Activated CD8-positive, alpha-beta T cell treated with anti-CD3 and anti-CD28 coated beads, Interleukin-2, amount 10 ng/mL, durations not matched to agents 7 days and 5 days (primary cell): ENCODE measurements around the gene OTUD3. TPM values are rescaled to one million over a fixed set of nuclear protein-coding genes. Genes with fewer than 3 reads are reported as not detected.
"Not testable (repeated sequence)": the region's sequence is repeated elsewhere in the genome, so short reads cannot be mapped to it uniquely, and the experiment has no call there.

Source experiments
- ATAC-seq: fragments of 150-1000 bp; cut with Tn5 transposase; one replicate; pipeline ENCODE4 v1.10.0; 2021; ENCODE audit warnings: moderate library complexity
- CTCF ChIA-PET: fragments of 350-600 bp; sonication (Branson Sonifier 250); formaldehyde crosslinking; loops from one replicate; lab custom pipeline; 2021; ENCODE audit warnings: antibody characterized with exemption; lab: Charles Lee
- POLR2A ChIA-PET: fragments of 350-600 bp; sonication (Branson Sonifier 250); formaldehyde crosslinking; loops from one replicate; lab custom pipeline; 2021; ENCODE audit warnings: antibody characterized with exemption; lab: Charles Lee
- DNase-seq: peaks from one replicate; pipeline ENCODE4 v3.0.0-alpha.2; 2020
- H3K27ac Mint-ChIP-seq: one replicate; pipeline ENCODE4 v1.8.0; 2021; ENCODE audit warnings: mild to moderate bottlenecking, mixed read lengths
- H3K27me3 Mint-ChIP-seq: one replicate; pipeline ENCODE4 v1.8.0; 2021; ENCODE audit warnings: low read depth, mixed read lengths
- H3K36me3 Mint-ChIP-seq: one replicate; pipeline ENCODE4 v1.8.0; 2021; ENCODE audit warnings: low read depth, mixed read lengths
- H3K4me1 Mint-ChIP-seq: one replicate; pipeline ENCODE4 v1.8.0; 2021; ENCODE audit warnings: low read depth, mixed read lengths
- H3K4me3 Mint-ChIP-seq: one replicate; pipeline ENCODE4 v1.8.0; 2021; ENCODE audit warnings: mild to moderate bottlenecking, mixed read lengths
- H3K9me3 Mint-ChIP-seq: one replicate; pipeline ENCODE4 v1.8.0; 2022; ENCODE audit warnings: mixed read lengths; ENCODE audit not compliant: insufficient read depth
- total RNA-seq, 2 experiments: library from RNA; stranded (reverse); gene quantifications; one replicate each; pipeline ENCODE4 v1.2.3, GENCODE V29; 2021

The OTUD3 gene
- total RNA-seq, 2 experiments from 2014 or later, result 9.7 to 10.4 TPM

DNA sequence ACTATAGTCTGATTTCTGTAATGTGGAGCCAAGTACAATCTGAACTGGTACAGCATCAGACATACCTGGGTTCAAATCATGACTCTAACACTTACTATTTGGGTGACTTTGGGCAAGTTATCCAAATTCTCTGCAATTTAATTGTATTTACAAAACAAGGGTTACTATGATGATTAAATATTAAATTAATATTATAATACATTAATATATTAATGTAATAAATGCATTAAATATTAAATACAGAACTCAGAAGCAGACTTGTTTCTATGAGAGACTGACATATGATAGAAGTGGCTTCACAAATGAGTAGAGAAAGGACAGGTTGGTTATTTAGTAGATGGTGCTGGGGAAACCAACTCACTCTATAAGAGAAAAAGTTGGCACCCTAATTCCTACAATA, 27.3 kb upstream of the OTUD3 start:
- Mint-ChIP-seq H3K9me3 (no peaks in the 10 kb centered on the region), H3K4me1 (no peaks in the 10 kb centered on the region), H3K36me3 (no peaks in the 10 kb centered on the region), H3K27ac (no peak overlapping the region), H3K27me3 (peaks cover 13% of the 10 kb centered on the region), H3K4me3 (no peak overlapping the region)
- DNase-seq, result no peak
- CTCF ChIA-PET, result no interaction called here
- POLR2A ChIA-PET, result no interaction called here
- ATAC-seq, result no peak

DNA sequence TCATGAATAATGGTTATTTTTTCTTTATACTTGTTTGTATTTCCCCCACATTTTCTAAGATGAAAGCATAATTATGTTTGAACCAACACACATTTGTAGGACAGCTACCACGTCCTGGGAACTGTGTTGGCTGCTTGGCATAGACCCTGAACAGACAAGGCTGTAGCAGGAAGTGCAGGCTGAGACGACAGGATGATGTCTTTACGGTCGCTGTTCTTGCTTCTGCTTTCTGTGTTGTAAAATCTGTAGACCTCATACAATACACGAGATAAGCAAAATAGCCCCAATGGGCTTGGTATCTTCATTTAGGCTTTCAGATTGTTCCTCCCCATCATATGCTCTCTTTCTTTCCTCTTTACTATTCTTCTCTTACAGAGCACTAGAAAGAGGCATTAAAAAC, 23.3 kb upstream of the OTUD3 start:
- DNase-seq (no peak), ATAC-seq (no peak)
- peaks cover 18% of the 10 kb centered on the region for H3K27me3 Mint-ChIP-seq
- no peaks in the 10 kb centered on the region for H3K9me3 Mint-ChIP-seq
- no peaks in the 10 kb centered on the region for H3K36me3 Mint-ChIP-seq
- ChIA-PET CTCF (no interaction called here), POLR2A (no interaction called here)
- H3K4me3 Mint-ChIP-seq, result no peak overlapping the region
- no peaks in the 10 kb centered on the region for H3K4me1 Mint-ChIP-seq
- no peak overlapping the region for H3K27ac Mint-ChIP-seq

DNA sequence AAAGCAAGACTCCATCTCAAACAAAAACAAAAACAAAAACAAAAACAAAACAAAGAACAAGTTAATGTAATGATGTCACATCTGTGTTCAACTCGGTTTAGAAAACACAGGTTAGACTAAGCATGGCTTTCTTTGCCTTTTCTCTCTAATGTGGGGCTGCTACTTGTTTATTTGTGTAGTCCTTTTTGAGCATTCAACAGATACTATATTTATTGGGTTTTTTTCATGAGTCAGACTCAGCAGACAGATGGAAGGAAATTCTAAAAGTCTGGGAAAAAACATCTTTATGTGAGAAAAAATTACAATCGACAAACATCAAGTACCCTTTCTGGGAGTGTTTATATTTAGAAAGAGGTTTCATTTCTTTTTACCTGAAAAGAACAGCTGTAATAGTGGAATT, 22.3 kb upstream of the OTUD3 start:
- H3K4me3 Mint-ChIP-seq, result no peak overlapping the region
- CTCF ChIA-PET, result no interaction called here

DNA sequence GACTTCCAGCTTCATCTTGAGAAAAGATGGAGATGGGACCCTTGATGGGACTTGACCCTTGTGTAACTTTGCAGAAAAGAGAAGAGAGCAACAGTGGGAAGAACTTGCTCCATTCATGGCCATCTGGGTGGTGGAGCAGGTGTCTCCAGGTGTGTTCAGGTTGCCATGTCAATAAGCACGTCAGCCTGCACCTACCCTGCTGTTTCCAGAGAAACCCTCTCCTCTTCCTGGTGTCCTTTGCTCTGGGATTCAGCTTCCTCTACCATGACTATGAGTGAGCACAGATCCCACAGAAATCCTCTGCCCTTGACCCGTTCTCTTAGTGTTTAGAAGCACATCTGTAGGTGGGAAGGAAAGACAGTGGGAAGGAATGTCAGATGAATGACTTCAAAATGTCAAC, 21.8 kb upstream of the OTUD3 start:
- ChIA-PET CTCF (no interaction called here), POLR2A (no interaction called here)
- H3K36me3 Mint-ChIP-seq, result no peaks in the 10 kb centered on the region
- H3K27ac Mint-ChIP-seq, result no peak overlapping the region
- H3K4me1 Mint-ChIP-seq, result no peaks in the 10 kb centered on the region
- H3K27me3 Mint-ChIP-seq, result peaks cover 18% of the 10 kb centered on the region
- ATAC-seq (no peak), DNase-seq (no peak)
- no peaks in the 10 kb centered on the region for H3K9me3 Mint-ChIP-seq
- H3K4me3 Mint-ChIP-seq, result no peak overlapping the region

More for the DNA sequence above, 22.3 kb upstream of the OTUD3 start:
- DNase-seq, result no peak
- no peaks in the 10 kb centered on the region for H3K9me3 Mint-ChIP-seq
- no peak for ATAC-seq
- H3K27ac Mint-ChIP-seq, result no peak overlapping the region
- POLR2A ChIA-PET, result no interaction called here
- H3K27me3 Mint-ChIP-seq, result peaks cover 18% of the 10 kb centered on the region
- H3K4me1 Mint-ChIP-seq, result no peaks in the 10 kb centered on the region
- H3K36me3 Mint-ChIP-seq, result no peaks in the 10 kb centered on the region

DNA sequence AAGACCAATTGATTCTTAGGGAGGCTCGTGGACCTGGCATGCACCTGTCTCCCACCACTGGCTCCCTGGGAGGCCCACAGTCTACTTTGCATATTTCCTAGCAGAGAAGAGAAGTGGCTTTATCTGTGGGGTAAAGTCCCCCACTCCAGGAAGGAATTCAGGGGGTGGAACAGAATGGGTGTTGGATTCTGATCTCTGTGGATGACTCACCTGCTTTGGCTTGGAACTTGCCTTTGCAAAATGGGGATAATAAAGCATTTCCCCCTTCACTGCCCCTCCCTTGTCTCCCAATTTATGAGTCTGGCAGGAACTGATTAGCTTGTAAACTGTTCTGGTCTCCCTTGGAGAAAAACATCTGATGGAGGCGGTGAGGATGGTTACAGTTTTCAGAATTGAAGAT, 21.2 kb upstream of the OTUD3 start:
- ATAC-seq (no peak), DNase-seq (no peak)
- H3K4me1 Mint-ChIP-seq, result no peaks in the 10 kb centered on the region
- H3K27me3 Mint-ChIP-seq, result peaks cover 22% of the 10 kb centered on the region
- H3K36me3 Mint-ChIP-seq, result no peaks in the 10 kb centered on the region
- H3K27ac Mint-ChIP-seq, result no peak overlapping the region
- ChIA-PET POLR2A (no interaction called here), CTCF (no interaction called here)
- no peak overlapping the region for H3K4me3 Mint-ChIP-seq
- no peaks in the 10 kb centered on the region for H3K9me3 Mint-ChIP-seq

DNA sequence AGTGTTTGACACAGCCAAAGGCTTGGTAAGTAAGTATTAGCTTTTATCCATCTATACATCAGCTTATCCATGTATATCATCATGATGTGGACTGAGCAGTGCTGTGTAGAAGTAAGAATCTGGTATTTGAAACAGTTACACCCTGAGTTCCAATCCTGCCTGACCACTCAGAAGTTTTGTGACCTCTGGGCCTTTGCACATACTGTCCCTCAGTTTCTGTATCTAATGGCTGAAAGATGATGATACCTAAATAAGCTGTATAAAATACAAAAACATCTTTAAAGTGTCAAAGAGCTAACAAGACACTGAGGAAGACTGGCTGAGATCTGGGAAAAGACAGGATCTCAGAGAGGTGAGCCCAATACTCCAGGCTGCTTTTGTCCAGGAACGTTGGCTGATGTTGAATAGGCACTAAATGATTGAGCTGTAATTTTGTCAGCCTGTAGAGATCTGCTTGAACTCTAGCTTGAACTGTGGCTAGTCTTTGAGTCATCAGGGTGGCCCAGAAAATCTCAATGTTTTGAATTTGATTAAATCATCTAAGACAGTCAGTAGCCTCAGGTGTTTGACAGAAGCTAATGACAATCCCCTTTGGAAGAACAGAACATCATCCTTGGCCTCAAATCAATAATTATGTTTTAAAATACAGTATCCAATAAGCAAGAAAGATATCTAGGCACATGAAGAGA, 20.2 kb upstream of the OTUD3 start:
- Mint-ChIP-seq H3K27ac (no peak overlapping the region), H3K36me3 (no peaks in the 10 kb centered on the region), H3K27me3 (peaks cover 27% of the 10 kb centered on the region), H3K4me1 (no peaks in the 10 kb centered on the region), H3K4me3 (no peak overlapping the region), H3K9me3 (no peaks in the 10 kb centered on the region)
- CTCF ChIA-PET, result interaction anchor here (1.1 kb wide), 1 partner anchor 10 kb away, joined by 3 read pairs; no protein-coding TSS in a partner anchor
- no peak for ATAC-seq
- no peak for DNase-seq
- POLR2A ChIA-PET, result no interaction called here

DNA sequence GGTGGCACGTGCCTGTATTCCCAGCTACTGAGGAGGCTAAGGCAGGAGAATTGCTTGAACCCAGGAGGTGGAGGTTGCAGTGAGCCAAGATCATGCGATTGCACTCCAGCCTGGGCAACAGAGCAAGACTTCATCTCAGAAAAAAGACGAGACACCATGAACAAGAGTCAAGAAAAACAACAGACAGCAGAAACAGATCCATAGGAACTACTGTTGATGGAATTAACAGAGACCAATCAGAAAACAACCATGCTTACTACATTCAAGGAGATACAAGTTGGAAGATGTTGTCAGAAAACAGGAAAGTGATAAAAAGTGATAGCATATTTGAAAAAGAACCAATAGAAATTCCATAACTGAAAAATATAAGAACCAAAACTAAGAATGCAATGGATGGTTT, 19.3 kb upstream of the OTUD3 start:
- Mint-ChIP-seq H3K36me3 (no peaks in the 10 kb centered on the region), H3K4me3 (no peak overlapping the region), H3K9me3 (no peaks in the 10 kb centered on the region), H3K27me3 (peaks cover 26% of the 10 kb centered on the region), H3K4me1 (no peaks in the 10 kb centered on the region), H3K27ac (no peak overlapping the region)
- ATAC-seq (no peak), DNase-seq (no peak)
- POLR2A ChIA-PET, result no interaction called here
- CTCF ChIA-PET, result no interaction called here

DNA sequence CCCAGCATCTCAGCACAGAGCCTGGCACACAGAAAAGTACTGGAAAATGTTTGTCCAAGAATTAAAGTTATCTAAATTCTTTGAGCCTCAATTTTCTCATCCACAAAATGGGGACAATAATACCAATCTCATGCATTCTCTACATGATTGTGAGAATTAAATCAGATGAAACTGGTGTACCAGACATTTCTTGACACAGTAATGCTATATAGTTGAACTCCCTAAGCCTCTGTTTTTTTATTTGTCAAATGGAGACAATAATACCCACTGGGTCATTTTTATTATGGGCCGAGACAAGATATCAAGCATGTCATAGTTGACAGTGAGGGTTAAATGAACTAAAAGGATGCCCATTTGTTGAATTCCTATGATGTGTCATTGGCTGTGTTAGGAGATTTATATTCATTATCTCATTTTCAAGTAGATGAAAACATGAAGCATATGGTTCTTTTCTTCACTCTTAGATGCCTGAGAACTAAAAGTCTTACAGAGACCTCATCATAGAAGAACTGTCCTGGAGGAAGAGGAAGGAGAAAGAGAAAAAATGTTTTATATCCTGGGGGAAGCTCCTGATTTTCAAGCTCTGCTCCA, 17.5 kb upstream of the OTUD3 start:
- ChIA-PET CTCF (no interaction called here), POLR2A (no interaction called here)
- Mint-ChIP-seq H3K4me3 (no peak overlapping the region), H3K36me3 (no peaks in the 10 kb centered on the region), H3K9me3 (no peaks in the 10 kb centered on the region), H3K27ac (no peak overlapping the region), H3K4me1 (no peaks in the 10 kb centered on the region), H3K27me3 (peaks cover 35% of the 10 kb centered on the region)
- ATAC-seq, result no peak
- DNase-seq, result no peak

DNA sequence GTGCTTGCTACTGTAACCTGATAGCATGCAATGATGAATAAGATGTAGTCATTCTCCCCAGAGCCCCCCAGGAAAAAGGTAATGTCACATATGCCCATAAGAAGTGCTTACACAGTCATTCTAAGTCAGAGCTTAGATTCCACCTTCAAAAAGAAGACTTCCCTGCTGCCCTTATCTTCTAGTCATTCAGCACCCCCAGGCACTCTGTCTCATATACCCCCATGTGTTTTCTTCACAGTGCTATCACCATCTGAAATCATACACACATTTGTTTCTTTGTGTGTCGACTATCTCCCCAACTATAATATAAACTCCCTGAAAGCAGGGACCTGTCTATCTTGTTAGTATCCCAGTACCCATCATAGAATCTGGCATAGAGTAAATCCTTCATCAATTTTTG, 16.2 kb upstream of the OTUD3 start:
- no peaks in the 10 kb centered on the region for H3K9me3 Mint-ChIP-seq
- peaks cover 31% of the 10 kb centered on the region for H3K27me3 Mint-ChIP-seq
- H3K4me1 Mint-ChIP-seq, result no peaks in the 10 kb centered on the region
- no peak overlapping the region for H3K27ac Mint-ChIP-seq
- DNase-seq (no peak), ATAC-seq (no peak)
- ChIA-PET POLR2A (no interaction called here), CTCF (no interaction called here)
- H3K4me3 Mint-ChIP-seq, result no peak overlapping the region
- no peaks in the 10 kb centered on the region for H3K36me3 Mint-ChIP-seq

DNA sequence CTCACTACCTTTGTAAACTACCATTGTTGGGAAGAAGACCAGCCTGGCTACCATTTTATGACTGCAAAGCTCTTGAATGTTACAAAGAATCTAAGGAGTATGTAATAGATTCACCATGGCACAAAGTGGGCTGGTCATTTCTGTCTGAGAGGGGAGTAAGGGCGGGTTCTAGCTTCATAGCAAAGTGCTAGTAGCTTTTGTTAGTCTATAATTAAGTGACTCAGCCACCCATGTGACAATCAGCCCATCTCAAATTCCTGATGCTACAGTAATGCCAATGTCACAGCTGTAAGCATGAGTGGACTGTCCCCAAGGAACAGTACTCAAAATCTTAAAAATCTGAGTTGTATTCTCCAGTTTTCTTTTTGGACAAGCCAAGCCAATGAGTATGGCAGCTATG, 15.4 kb upstream of the OTUD3 start:
- no peak overlapping the region for H3K27ac Mint-ChIP-seq
- H3K27me3 Mint-ChIP-seq, result peaks cover 28% of the 10 kb centered on the region
- no peaks in the 10 kb centered on the region for H3K36me3 Mint-ChIP-seq
- ChIA-PET POLR2A (no interaction called here), CTCF (interaction anchor here (1.7 kb wide), 1 partner anchor 285 kb away, joined by 3 read pairs; no protein-coding TSS in a partner anchor)
- H3K9me3 Mint-ChIP-seq, result no peaks in the 10 kb centered on the region
- no peak for DNase-seq
- no peaks in the 10 kb centered on the region for H3K4me1 Mint-ChIP-seq
- no peak for ATAC-seq
- H3K4me3 Mint-ChIP-seq, result no peak overlapping the region

DNA sequence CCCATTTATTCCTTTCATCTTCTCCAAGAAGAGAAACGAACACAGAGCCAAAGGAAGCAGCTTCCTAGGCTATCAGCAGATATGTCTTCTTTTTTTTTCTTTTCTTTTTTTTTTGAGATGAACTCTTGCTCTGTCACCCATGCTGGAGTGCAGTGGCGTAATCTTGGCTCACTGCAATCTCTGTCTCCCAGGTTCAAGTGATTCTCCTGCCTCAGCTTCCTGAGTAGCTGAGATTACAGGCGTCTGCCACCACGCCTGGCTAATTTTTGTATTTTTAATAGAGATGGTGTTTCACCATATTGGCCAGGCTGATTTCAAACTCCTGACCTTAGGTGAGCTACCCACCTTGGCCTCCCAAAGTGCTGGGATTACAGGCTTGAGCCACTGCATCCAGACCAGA, 13.6 kb upstream of the OTUD3 start:
- ATAC-seq, H3K9me3 Mint-ChIP-seq, H3K4me3 Mint-ChIP-seq, H3K4me1 Mint-ChIP-seq, POLR2A ChIA-PET, DNase-seq, H3K27ac Mint-ChIP-seq, H3K36me3 Mint-ChIP-seq: not testable (repeated sequence)
- CTCF ChIA-PET, result interaction anchor here (1.7 kb wide), 1 partner anchor 14 kb away, joined by 3 read pairs; the partner anchor contains the start of gene OTUD3
- peaks cover 29% of the 10 kb centered on the region for H3K27me3 Mint-ChIP-seq

DNA sequence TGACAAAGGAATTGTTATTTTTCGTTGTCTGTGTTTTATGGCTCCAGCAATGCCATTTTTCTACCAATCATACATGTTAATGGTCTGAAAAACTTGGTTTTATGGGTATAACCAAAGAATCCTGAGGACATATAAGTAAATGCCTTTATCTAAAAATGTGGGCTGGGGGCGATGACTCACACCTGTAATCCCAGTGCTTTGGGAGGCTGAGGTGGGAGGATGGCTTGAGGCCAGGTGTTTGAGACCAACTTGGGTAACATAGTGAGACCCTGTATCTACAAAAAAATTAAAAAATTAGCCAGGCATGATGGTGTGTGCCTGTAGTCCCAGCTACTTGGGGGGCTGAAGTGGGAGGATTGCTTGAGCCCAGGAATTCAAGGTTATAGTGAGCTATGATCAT, 12.7 kb upstream of the OTUD3 start:
- DNase-seq, H3K4me1 Mint-ChIP-seq, H3K36me3 Mint-ChIP-seq, ATAC-seq, H3K4me3 Mint-ChIP-seq, H3K9me3 Mint-ChIP-seq, POLR2A ChIA-PET, H3K27ac Mint-ChIP-seq: not testable (repeated sequence)
- peaks cover 29% of the 10 kb centered on the region for H3K27me3 Mint-ChIP-seq
- CTCF ChIA-PET, result interaction anchor here (1.7 kb wide), 1 partner anchor 13 kb away, joined by 3 read pairs; the partner anchor contains the start of gene OTUD3
